EL (cell line): ENCODE data around the gene LTBP2.

Experiments
- DNase-seq: peaks from one replicate; pipeline ENCODE4 v3.0.0-alpha.2; 2016

LTBP2 gene

GRCh38 chr14:74589291-74589879 lies 22.7 kb downstream of the LTBP2 start:
- DNase-seq, result no peak

DNA sequence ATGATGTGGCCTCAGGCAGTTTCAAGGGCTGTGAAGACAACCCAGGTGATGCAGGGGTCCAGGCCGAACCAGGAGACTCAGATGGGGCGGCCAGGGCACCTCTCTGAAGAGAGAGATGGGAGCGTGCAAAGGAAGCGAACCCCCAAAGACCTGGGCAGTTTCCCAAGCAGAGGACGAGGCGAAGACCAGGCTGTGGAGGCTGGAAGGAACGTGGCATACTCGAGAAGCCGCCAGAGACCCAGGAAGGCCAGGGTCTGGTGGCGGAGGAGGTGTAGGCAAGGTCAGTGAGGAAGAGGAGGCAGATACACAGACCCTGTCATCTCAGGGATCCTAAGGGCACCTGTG lies 24.7 kb downstream of the LTBP2 start:
- no peak for DNase-seq

DNA sequence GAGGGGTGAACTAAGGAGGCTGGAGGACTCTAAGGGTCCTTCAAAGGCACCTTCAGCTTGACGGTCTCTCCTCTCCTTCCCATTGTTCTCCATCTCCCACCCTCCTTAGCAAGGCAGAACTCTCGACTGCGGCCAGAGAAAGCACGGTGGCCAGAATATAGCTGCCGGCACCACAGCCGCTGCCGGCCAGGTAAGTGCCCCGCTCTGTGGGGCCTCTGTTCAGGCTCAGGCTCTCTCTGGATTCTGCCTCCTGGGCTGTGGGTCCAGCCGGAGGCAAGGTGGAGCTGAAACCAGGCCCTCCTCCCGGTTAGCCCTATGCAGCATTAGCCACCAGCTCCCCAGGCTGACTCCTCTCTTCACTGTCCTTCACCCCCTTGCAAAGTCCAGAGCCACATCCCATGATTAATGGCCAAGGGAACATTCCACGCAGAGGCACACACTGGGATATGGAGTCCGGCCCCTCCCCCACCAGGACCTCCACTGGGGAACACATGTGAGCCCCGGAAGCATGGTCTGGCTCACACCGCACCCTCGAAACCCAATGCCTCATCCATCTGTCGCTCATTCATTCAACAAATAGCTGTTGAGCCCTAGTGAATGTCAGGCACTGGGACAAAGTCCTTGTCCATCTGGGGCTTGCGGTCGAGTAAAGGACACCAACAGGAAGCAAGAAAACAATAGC lies 25.2 kb downstream of the LTBP2 start:
- DNase-seq, result no peak

- DNase-seq, result no peak
Observed at GRCh38 chr14:74585406-74586335, 26.4 kb downstream of the LTBP2 start.

- no peak for DNase-seq
Observed at GRCh38 chr14:74584951-74585350, 27.1 kb downstream of the LTBP2 start.

- peak; percentile 84 for DNase-seq
Observed at GRCh38 chr14:74583689-74584434, 28.2 kb downstream of the LTBP2 start.

DNA sequence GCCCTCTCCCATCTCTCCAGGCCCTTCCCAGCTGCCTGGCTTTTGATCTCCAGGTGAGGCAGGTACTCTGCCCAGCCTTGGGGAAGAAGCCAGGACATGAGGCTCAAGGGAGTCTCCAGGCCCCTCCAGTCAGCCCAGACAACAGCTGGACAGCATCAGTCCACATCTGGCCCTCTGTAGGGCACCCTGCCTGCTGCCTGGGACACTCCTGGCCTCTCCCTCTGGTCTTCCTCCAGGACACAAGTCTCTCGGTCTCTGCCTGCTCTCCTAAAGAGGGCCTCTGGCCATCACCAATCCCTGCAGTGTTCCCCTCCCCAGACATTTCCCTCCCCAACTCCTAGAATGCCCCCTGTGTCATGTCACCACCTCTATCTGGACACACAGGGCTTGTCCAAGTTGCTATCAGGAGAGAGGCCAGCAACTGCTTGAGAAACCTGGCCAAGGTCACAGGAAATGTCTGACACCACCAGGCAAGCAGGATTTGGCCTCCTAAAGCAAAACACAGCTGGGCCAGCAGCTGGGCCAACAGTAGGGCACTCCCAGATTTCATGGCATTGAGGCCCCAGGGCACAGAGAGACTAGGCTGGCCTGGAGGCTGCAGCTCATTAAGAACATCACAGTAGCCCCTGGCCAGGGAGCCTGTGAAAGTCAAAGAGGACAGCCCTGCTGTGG lies 29.0 kb downstream of the LTBP2 start:
- peak; percentile 57 for DNase-seq

- no peak for DNase-seq
Observed at GRCh38 chr14:74580275-74580672, 31.8 kb downstream of the LTBP2 start.

DNA sequence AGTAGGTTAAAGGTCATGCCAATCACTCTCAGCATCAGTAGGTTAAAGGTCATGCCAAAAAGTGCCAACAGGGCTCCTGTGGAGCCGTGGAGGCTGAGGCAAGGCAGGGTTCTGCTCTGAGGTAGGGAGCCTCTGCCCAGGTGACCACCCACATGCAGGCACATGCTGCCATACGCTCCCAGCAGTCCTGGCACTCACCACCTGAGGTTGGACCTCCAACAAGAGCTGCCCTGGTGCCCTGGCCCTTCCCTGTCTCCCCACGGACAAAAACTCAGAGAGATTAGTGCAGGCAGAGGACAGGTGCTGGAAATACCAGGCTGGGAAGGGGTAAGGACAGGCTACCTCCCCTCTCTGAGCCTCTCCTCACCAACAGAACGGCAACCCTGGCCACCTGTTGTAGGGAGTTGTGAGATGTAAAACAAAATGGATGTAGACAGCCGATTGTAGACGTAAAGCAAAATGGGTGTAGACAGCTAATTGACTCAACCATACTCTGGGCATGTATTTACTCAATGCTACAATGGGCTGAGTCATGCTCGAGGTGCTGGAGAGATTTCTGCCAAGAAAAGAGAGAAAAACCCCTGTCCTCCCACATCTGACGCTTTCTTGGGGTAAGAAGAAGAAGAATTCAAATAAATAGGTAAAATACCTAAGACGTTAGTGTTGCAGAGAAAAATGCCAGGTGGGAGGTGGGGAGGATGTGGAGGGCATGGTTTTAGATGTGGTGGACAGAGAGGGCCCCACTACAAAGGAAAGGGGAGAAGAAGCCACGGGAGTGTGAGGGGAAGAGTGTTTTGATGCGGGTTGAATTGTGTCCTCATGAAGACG lies 32.4 kb downstream of the LTBP2 start:
- DNase-seq, result peak; percentile 79

- no peak for DNase-seq
Observed at GRCh38 chr14:74578479-74578878, 33.6 kb downstream of the LTBP2 start.

DNA sequence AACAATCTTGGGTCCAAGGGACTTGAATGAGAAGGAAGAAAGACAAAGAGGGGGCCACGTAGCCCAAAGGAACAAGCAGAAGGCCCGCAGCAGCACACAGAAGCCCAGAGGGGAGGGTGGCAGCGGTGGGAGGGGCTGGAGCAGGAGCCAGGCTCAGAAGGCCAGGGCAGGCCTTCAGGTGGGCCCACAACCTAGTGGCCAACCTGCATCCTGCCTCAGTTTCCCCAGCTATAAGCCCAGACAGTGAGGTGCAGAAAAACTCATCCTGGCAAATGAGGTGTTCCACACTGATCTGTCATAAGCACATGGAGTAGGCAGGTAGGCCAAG lies 34.1 kb downstream of the LTBP2 start:
- no peak for DNase-seq

DNA sequence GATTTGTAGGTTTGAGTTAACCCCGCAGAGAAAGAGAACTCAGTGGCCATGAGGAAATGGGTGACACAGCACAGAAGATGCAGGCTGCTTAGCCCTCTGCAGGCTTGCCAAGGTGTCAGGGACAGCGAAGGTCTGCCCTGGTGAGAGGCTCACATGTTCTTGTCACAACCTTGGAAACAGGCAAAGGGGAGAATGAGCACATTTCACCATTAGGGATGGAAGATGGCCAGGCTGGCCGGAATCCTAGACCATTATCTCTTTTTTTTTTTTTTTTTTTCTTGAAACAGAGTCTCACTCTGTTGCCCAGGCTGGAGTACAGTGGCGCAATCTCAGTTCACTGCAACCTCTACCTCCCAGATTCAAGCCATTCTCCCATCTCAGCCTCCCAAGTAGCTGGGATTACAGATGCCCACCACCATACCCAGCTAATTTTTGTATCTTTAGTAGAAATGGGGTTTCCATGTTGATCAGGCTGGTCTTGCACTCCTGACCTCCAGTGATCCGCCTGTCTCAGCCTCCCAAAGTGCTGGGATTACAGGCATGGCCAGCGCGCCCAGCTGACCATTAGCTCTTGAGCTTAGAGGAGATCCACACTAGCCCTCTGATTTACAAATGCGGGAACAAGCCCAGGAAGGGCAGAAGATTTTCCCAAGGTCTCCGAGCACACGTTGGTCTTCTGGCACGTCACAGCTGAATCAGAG lies 34.6 kb downstream of the LTBP2 start:
- DNase-seq, result no peak

GRCh38 chr14:74575936-74576335 lies 36.1 kb downstream of the LTBP2 start:
- DNase-seq, result no peak

DNA sequence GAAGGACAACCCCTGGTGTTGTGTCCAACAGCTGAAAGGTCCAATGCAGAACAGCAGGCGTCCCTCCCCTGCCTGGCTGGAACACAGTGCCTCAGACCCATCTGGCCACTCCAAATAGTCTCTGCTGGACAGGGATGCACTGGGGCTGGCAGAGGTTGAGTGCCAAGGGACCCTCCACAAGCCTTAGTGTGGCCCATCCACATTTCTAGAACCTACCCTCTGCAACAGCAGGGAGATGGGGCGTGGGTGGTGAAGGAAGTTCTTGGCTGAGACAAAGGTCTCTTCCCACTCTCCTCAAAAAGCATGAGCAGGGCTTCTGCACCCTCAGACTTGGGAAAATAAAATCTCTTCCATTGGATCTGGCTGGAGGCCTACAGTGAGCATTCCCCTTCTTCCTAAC lies 36.5 kb downstream of the LTBP2 start:
- no peak for DNase-seq

- no peak for DNase-seq
Observed at GRCh38 chr14:74574706-74575105, 37.3 kb downstream of the LTBP2 start.

- no peak for DNase-seq
Observed at GRCh38 chr14:74574090-74574433, 38.0 kb downstream of the LTBP2 start.

DNA sequence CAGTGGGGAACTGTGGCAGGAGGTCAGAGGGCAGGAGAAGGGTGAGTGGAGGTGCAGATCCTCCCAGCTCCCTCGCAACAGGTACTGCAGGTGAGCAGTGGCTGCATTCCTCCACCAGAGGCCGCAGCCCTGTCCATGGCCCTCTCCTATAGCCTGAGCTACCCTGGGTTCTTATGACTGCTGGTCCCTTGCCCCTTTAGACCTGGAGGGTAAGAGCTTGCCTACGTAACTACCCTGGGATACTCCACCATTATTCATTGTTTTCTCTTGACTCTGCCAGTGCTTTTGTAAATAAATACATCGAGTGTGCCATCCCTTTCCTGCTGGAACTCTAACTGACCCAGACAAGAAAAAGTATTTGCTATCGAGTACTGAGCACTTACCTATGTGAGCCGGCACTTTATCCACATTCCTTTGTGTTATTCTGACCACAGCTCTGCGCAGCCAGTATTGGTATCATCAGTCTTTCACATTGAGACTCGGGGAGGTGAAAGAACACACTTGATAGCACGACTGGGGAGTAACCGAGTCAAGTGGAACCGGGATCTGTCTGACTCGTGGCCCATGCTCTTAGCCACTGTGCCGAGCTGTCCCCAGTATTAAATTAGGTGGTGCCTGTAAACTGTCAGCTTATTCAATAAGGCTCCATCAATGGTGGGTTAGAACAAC lies 38.5 kb downstream of the LTBP2 start:
- DNase-seq, result no peak

DNA sequence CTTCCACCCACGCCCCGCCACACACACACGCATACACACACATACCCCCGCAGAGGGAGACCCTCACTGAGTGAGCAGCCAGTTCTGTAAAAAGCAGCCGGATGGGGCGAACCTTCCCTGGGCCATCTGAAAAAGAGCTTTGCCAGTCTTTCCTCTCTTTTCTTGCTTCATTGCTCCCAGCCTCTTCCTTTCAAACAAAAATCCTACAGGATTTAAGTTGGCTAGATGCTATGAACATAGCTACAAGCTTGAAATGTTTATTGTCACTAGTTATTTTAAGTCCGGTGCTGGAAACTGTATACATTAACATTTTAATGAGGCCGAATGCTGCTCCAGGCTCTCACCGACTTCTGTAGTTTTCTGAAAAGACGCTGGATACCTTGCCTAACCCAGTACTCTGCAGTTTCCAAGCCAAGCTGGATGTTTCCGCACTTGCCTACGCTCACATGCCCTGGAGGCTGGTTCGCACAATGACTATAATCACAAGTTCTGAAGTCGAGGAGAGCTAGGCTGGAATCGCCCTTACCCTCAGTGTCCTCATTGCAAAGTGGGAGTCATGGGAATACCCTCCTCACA lies 39.2 kb downstream of the LTBP2 start:
- DNase-seq, result no peak

DNA sequence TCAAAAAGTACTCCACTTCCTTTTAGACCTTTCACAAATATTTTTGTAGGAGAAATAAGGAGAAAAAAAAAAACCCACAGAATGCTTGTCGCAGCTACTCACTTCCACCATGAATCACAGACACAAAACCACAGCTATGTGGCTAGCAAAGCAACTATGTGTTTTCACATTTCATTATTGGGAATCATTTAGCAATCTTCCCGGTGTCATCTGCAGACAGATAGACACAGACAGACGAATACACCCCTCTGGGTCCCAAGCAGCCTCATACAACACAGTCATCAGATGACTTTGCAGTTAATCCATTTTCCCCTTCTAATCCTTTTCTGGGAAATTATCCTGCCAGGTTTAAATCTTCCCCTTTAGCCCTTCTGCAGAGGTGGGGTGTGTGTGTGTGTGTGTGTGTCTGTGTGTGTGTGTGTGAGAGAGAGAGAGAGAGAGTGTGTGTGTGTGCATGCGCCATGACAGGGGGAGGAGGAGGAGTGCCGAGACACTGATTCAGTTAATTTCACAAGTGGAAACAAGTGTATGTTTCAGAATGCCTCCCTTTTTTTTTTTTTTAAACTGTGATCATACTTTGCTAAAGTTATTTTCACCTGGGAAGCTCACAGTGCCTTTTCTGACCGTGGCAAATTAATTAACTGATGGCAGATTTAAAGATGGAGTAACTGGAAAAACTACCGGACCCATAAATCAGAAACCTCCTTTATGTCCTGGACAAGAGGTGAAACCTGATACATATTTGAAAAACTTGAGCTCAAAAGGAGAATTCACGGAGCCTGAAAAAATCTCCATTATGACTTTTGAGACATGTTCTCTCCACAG lies 39.9 kb downstream of the LTBP2 start:
- DNase-seq, result peak; percentile 99
